Keratinocyte (primary cell): ENCODE data around the gene PDCD6IP.

Source experiments
- CTCF ChIP-seq, 3 experiments: IDR thresholded peaks in 1 of 3; conservative IDR thresholded peaks in 1 of 3; optimal IDR thresholded peaks in 1 of 3; 2 replicates in 2 of 3; 3 replicates in 1 of 3; pipeline versions ENCODE3 to v1.5.1; 2011; ENCODE audit warnings: low read length in 3 of 3, mild to moderate bottlenecking in 3 of 3, moderate library complexity in 2 of 3, control low read depth in 1 of 3, inconsistent platforms in 1 of 3; ENCODE audit not compliant: insufficient read depth in 2 of 3; ENCODE audit errors: extremely low read depth in 1 of 3
- EZH2 ChIP-seq: IDR thresholded peaks from one replicate; pipeline ENCODE4 v1.6.1; 2012; ENCODE audit warnings: inconsistent platforms, mild to moderate bottlenecking, low read length, moderate library complexity

GRCh38 chr3:33855884-33856546, 57.6 kb downstream of the PDCD6IP start:
- TF ChIP-seq CTCF (optimal IDR thresholded peaks at IDR 0.05 in 1 of 3, IDR thresholded peaks at IDR 0.05 in 1 of 3, conservative IDR thresholded peaks at IDR 0.05 in 1 of 3; ENCODE audit: extremely low read depth in 1 of 3, insufficient read depth in 2 of 3, low read length in 3 of 3): no peak
- no peak for TF ChIP-seq EZH2
